Thyroid gland (tissue), 4 donors: ENCODE results near the gene KMT2E. TPM values are rescaled to one million over a fixed set of nuclear protein-coding genes. Genes with fewer than 3 reads are reported as not detected.
"Not testable (repeated sequence)": the region's sequence is repeated elsewhere in the genome, so short reads cannot be mapped to it uniquely, and the experiment has no call there.

Experiments used
- DNase-seq, 2 donors: peaks; one replicate each; pipeline ENCODE4 v3.0.0-alpha.2; 2019
- H3K27ac ChIP-seq, 3 donors: fragments of 200-600 bp; sonication (generic); 1 replicate in 2 of 3; 2 replicates in 1 of 3; pipeline ENCODE4 v1.5.1; 2016 to 2019; ENCODE audit warnings: mild to moderate bottlenecking in 1 of 3, moderate library complexity in 1 of 3
- H3K27me3 ChIP-seq: fragments of 200-600 bp; sonication (generic); one replicate; pipeline ENCODE4 v1.5.1; 2019
- H3K36me3 ChIP-seq, 2 donors: fragments of 200-600 bp; sonication (generic); one replicate each; pipeline ENCODE4 v1.5.1; 2016 to 2019
- H3K4me1 ChIP-seq, 2 donors: fragments of 200-600 bp; sonication (generic); one replicate each; pipeline ENCODE4 v1.5.1; 2017 to 2019
- H3K4me3 ChIP-seq, 3 donors: fragments of 200-600 bp; sonication (generic); replicated peaks in 1 of 3; 1 replicate in 2 of 3; 2 replicates in 1 of 3; pipeline ENCODE4 v1.5.1; 2016; ENCODE audit warnings: mild to moderate bottlenecking in 1 of 3
- H3K9me3 ChIP-seq: fragments of 200-600 bp; sonication (generic); one replicate; pipeline ENCODE4 v1.5.1; 2017
- CTCF ChIP-seq, 6 experiments: fragments of 200-600 bp in 3 of 6; fragments of 450-650 bp in 3 of 6; sonication (generic) in 3 of 6; IDR thresholded peaks; one replicate each; pipeline ENCODE4 v1.5.1; 2016 to 2019; ENCODE audit warnings: antibody characterized with exemption in 6 of 6, mild to moderate bottlenecking in 2 of 6, inconsistent platforms in 1 of 6, moderate library complexity in 1 of 6
- POLR2A ChIP-seq, 2 donors: fragments of 450-650 bp; IDR thresholded peaks; one replicate each; pipeline ENCODE4 v1.6.1; 2017; ENCODE audit warnings: antibody characterized with exemption in 2 of 2, mild to moderate bottlenecking in 2 of 2, moderate library complexity in 1 of 2
- WGBS, 2 donors: methylation state at CpG; one replicate each; pipeline ENCODE4 v1.1.5; 2017; 5-methylcytosine and 5-hydroxymethylcytosine counted together
- intact Hi-C: fragments of 100-400 bp; cut with DNase I; formaldehyde crosslinking; loops from one replicate; pipeline ENCODE4 v1.15.1; 2023
- total RNA-seq, 4 donors: library from RNA; depleted of rRNA; stranded (reverse); fragments of >200 nt; gene quantifications; one replicate each; pipeline ENCODE4 v1.2.3, GENCODE V29; 2016

KMT2E gene
- total RNA-seq, 4 donors from 2014 or later: 111 to 181 (median 160) TPM

DNA sequence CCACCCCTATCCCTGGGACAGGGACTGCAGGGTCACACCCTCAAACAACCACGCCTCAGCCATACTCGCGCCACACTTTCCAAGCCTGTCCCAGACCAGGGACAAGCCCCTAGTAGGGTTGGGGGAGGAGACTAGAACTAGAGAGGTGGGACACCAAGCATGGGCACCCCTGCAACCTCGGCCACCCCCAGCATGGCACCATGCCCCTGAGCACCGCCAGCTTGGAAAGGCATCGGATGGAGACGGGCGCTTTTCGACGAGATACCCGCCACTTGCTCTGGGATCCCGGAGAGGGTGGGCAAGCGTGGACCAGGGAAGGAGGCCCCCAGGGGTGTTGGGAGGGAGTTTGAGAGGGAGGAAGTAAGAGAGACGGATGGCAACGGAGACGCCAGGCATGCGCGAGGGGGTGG is 13.1 kb upstream of the KMT2E start:
- intact Hi-C loops: no loop called here
- Histone ChIP-seq H3K4me1 (peaks cover 47 to 87% of the 10 kb centered on the region in 2 donors), H3K27me3 (no peaks in the 10 kb centered on the region), H3K9me3 (no peaks in the 10 kb centered on the region), H3K36me3 (no peaks in the 10 kb centered on the region), H3K27ac (no peak overlapping the region), H3K4me3 (no peak overlapping the region)
- no peak for DNase-seq
- TF ChIP-seq POLR2A (IDR thresholded peaks at IDR 0.05): no peak
- TF ChIP-seq CTCF (IDR thresholded peaks at IDR 0.05): no peak
- 93 to 94% methylated on average over 18 of the region's 18 CpGs for WGBS, 2 donors

DNA sequence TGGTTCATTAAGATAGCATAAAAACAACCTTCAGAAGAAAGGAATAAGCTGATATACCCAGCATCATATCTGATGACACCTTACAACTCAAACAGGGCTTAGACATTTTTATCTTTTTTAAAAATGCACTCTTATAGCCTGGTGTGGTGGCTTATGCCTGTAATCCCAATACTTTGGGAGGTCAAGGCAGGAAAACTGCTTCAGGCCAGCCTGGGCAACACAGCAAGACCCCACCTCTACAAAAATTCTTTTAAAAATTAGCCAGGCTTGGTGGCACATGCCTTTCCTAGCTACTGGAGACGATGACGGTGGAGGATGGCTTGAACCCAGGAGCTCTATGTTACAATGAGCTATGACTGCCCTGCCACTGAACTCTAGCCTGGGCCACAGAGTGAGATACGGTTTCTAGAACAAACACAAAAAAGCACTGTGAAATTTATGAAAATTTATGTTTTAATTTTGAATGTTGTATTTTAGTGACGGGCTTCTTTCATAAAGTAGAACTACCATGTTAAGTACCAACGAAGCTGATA is 12.3 kb upstream of the KMT2E start:
- 91 to 93% methylated on average over 5 of the region's 5 CpGs for WGBS, 2 donors
- no peak for DNase-seq
- H3K27ac ChIP-seq: no peak overlapping the region
- intact Hi-C loops: no loop called here
- H3K4me3 ChIP-seq: no peak overlapping the region
- no peak for TF ChIP-seq CTCF (IDR thresholded peaks at IDR 0.05)
- TF ChIP-seq POLR2A (IDR thresholded peaks at IDR 0.05): no peak
- H3K4me1 ChIP-seq: peaks cover 49 to 84% of the 10 kb centered on the region in 2 donors
- H3K36me3 ChIP-seq: no peaks in the 10 kb centered on the region
- H3K27me3 ChIP-seq: no peaks in the 10 kb centered on the region
- H3K9me3 ChIP-seq: no peaks in the 10 kb centered on the region

GRCh38 chr7:105003275-105003674 is 10.7 kb upstream of the KMT2E start:
- Histone ChIP-seq H3K9me3 (no peaks in the 10 kb centered on the region), H3K4me3 (no peak overlapping the region), H3K27me3 (no peaks in the 10 kb centered on the region), H3K4me1 (peaks cover 62 to 83% of the 10 kb centered on the region in 2 donors), H3K27ac (peak overlapping the region; percentile 56 to 67 (median 60)), H3K36me3 (no peaks in the 10 kb centered on the region)
- intact Hi-C loops: no loop called here
- no peak for TF ChIP-seq POLR2A (IDR thresholded peaks at IDR 0.05)
- TF ChIP-seq CTCF (IDR thresholded peaks at IDR 0.05): no peak
- WGBS, 2 donors: 10 to 15% methylated on average over 5 of the region's 5 CpGs
- DNase-seq: peak; percentile 73 to 76

DNA sequence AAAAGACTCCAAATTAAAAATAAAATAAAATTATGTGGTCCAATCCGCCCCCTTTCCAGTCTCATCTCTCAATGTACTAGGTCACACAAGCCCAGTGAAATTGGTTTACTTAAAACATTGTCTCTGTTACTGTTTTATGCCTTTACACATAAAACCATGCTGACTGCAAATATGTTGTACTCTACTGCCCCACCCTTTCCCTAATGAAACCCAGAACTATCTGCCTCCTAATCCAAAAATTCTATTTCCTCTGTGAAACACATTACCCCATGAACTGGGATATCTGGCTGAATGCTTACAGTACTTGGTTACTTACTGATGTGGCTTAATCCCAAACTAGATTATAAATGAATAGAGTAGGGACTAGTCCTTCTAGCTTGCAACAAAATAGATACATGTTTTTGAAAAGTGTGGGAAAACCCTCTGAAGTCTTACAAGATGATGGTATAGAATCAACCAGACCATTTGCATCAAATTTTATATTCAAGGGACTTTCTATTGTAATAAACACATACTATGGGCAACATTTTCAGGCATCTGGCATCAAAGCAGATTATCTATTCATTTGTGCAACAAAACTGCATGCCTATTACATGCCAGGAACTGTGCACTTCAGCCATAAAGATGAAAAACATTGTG is 10.0 kb upstream of the KMT2E start:
- no peak overlapping the region for H3K4me3 ChIP-seq
- peaks cover 69 to 81% of the 10 kb centered on the region in 2 donors for H3K4me1 ChIP-seq
- peak overlapping the region; percentile 56 to 67 (median 60) for H3K27ac ChIP-seq
- TF ChIP-seq POLR2A (IDR thresholded peaks at IDR 0.05) (no peak), CTCF (IDR thresholded peaks at IDR 0.05) (no peak)
- no peaks in the 10 kb centered on the region for H3K36me3 ChIP-seq
- H3K9me3 ChIP-seq: no peaks in the 10 kb centered on the region
- DNase-seq: no peak
- H3K27me3 ChIP-seq: no peaks in the 10 kb centered on the region
- 74 to 82% methylated on average over 1 of the region's 1 CpG for whole genome bisulfite sequencing, 2 donors
- intact Hi-C loops: no loop called here

DNA sequence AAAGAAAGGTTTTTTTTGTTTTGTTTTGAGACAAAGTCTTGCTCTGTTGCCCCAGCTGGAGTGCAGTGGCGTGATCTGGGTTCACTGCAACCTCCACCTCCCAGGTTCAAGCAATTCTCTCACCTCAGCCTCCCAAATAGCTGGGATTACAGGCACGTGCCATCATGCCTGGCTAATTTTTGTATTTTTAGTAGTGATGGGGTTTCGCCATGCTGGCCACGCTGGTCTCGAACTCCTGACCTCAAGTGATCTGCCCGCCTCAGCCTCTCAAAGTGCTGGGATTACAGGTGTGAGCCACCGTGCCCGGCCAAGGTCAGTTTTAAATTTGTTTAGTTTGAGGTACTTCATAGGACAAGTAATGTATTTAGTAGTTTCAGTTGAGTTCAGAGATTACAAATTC is 9.0 kb upstream of the KMT2E start:
- H3K4me3 ChIP-seq, H3K27ac ChIP-seq, H3K27me3 ChIP-seq, DNase-seq, H3K9me3 ChIP-seq, H3K36me3 ChIP-seq, intact Hi-C loops: not testable (repeated sequence)
- 87% methylated on average over 8 of the region's 8 CpGs for whole genome bisulfite sequencing, 2 donors
- peaks cover 72 to 78% of the 10 kb centered on the region in 2 donors for H3K4me1 ChIP-seq

DNA sequence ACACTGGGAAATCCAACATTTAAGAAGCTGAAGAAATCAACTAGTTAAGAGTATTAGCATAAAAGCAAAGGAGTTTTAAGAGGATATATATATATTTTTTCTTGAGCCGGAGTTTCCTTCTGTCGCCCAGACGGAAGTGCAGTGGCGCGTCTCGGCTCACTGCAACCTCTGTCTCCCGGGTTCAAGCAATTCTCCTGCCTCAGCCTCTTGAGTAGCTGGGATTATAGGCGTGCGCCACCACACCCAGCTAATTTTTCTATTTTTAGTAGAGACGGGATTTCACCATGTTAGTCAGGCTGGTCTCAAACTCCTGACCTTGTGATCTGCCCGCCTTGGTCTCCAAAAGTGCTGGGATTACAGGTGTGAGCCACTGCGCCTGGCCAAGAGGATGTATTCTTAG is 8.5 kb upstream of the KMT2E start:
- H3K27me3 ChIP-seq, H3K36me3 ChIP-seq, H3K27ac ChIP-seq, H3K9me3 ChIP-seq, H3K4me3 ChIP-seq, DNase-seq, intact Hi-C loops: not testable (repeated sequence)
- 91 to 97% methylated on average over 12 of the region's 12 CpGs for WGBS, 2 donors
- peaks cover 73 to 76% of the 10 kb centered on the region in 2 donors for H3K4me1 ChIP-seq
